ENCODE measurements around the gene DTX3L. TPM values are rescaled to one million over a fixed set of nuclear protein-coding genes. Genes with fewer than 3 reads are reported as not detected.

Gene DTX3L
- total and polyA plus RNA-seq, 2 experiments from 2014 or later = 1.8 to 6.8 TPM

DNA sequence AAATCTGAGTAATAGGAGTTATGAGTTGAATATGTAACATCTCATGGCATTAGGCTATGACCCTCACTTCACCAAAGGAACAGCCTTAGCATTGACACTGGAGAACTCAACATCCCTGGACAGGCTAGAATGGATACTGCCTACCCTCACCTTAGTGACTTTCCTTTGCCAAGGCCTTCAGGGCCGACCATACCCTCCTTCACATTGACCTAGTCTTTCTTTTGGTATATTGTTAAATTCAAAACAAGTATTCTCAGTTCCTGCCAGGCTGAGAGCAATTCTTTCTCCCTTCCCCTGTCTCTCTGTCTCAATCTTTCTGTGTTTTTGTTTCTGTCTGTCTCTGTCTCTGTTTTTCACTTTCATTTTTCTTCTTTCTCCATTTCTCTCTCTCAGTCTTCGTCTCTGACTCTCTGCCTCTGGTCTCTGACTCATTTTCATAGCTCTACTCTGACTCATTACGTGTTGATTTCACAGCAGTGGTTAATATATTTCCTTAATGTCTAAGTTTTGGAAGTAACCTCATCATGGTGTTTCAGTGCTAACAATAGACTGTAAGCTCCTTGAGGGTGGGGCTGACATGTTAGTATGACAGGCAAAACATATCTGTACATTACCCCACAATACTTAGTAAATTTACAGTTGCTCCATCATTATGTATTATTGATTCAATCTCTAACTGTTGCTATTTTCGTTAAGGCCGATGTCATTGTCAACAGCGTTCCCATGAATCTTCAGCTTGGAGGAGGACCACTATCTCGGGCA, 45.8 kb downstream of the DTX3L start:
- no peak overlapping the region for H3K27ac Mint-ChIP-seq
- no peak for ATAC-seq

GRCh38 chr3:122612696-122613095, 48.6 kb downstream of the DTX3L start:
- Mint-ChIP-seq H3K4me1 (peaks cover 8% of the 10 kb centered on the region; the same call in 2 of the 3 replicates), H3K9me3 (no peaks in the 10 kb centered on the region), H3K27me3 (ENCODE audit: insufficient read depth, low read depth, poor library complexity) (no peaks in the 10 kb centered on the region), H3K36me3 (ENCODE audit: low read depth) (no peaks in the 10 kb centered on the region), H3K27ac (no peak overlapping the region), H3K4me3 (no peak overlapping the region)
- peak overlapping the region; percentile 69; the same call in 1 of the 2 replicates for H2AFZ ChIP-seq
- DNase-seq (ENCODE audit: low spot score) (no peak), ATAC-seq (no peak)
- H3K4me3 ChIP-seq = no peak overlapping the region
- no peaks in the 10 kb centered on the region for H3K36me3 ChIP-seq (ENCODE audit: insufficient read depth)
- H3K9me2 ChIP-seq (ENCODE audit: insufficient read depth) = no peaks in the 10 kb centered on the region
- no peaks in the 10 kb centered on the region for H3K79me2 ChIP-seq (replicated peaks; ENCODE audit: insufficient read depth)
- no peaks in the 10 kb centered on the region for H3K27me3 ChIP-seq (ENCODE audit: insufficient read depth)
- no peak overlapping the region for H3K27ac ChIP-seq (ENCODE audit: low read depth)
- H3K4me1 ChIP-seq (ENCODE audit: insufficient read depth) = peaks cover 7% of the 10 kb centered on the region
- no peaks in the 10 kb centered on the region for H3F3A ChIP-seq (replicated peaks; ENCODE audit: low read depth)
- H3K4me2 ChIP-seq = no peak overlapping the region
- no peaks in the 10 kb centered on the region for H4K20me1 ChIP-seq (replicated peaks; ENCODE audit: insufficient read depth)
- TF ChIP-seq STAT1 (IDR thresholded peaks at IDR 0.05; ENCODE audit: unreplicated experiment) (no peak), REST (IDR thresholded peaks at IDR 0.05; ENCODE audit: unreplicated experiment) (no peak), EZH2 (IDR thresholded peaks at IDR 0.05; ENCODE audit: low read depth, unreplicated experiment) (no peak), POLR2AphosphoS5 (IDR thresholded peaks at IDR 0.05; ENCODE audit: low read depth) (no peak), ZNF114 (CRISPR knock-in tag; IDR thresholded peaks at IDR 0.05) (no peak), NANOG (IDR thresholded peaks at IDR 0.05; ENCODE audit: borderline replicate concordance) (no peak), ZNF462 (CRISPR knock-in tag; IDR thresholded peaks at IDR 0.05) (no peak), CREB1 (CRISPR knock-in tag; IDR thresholded peaks at IDR 0.05; ENCODE audit: low read depth) (no peak), JUNB (IDR thresholded peaks at IDR 0.05; ENCODE audit: unreplicated experiment) (no peak), EZH2phosphoT487 (IDR thresholded peaks at IDR 0.05; ENCODE audit: unreplicated experiment) (no peak)
- TF ChIP-seq, protein P1, sequence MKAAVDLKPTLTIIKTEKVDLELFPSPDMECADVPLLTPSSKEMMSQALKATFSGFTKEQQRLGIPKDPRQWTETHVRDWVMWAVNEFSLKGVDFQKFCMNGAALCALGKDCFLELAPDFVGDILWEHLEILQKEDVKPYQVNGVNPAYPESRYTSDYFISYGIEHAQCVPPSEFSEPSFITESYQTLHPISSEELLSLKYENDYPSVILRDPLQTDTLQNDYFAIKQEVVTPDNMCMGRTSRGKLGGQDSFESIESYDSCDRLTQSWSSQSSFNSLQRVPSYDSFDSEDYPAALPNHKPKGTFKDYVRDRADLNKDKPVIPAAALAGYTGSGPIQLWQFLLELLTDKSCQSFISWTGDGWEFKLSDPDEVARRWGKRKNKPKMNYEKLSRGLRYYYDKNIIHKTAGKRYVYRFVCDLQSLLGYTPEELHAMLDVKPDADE (IDR thresholded peaks at IDR 0.05) = no peak

More for the DNA sequence above, 45.8 kb downstream of the DTX3L start:
- H3F3A ChIP-seq (replicated peaks; ENCODE audit: low read depth) = no peaks in the 10 kb centered on the region
- Mint-ChIP-seq H3K4me3 (no peak overlapping the region), H3K4me1 (peaks cover under 1% of the 10 kb centered on the region; the same call in 2 of the 3 replicates), H3K36me3 (ENCODE audit: low read depth) (no peaks in the 10 kb centered on the region), H3K27me3 (ENCODE audit: insufficient read depth, low read depth, poor library complexity) (no peaks in the 10 kb centered on the region), H3K9me3 (no peaks in the 10 kb centered on the region)
- DNase-seq (ENCODE audit: low spot score) = no peak
- no peaks in the 10 kb centered on the region for H3K9me2 ChIP-seq (ENCODE audit: insufficient read depth)
- H3K4me2 ChIP-seq = no peak overlapping the region
- H3K36me3 ChIP-seq (ENCODE audit: insufficient read depth) = no peaks in the 10 kb centered on the region
- H3K4me1 ChIP-seq (ENCODE audit: insufficient read depth) = peaks cover 6% of the 10 kb centered on the region; the same call in 1 of the 2 replicates
- no peak overlapping the region for H3K27ac ChIP-seq (ENCODE audit: low read depth)
- H2AFZ ChIP-seq = no peak overlapping the region
- no peaks in the 10 kb centered on the region for H3K79me2 ChIP-seq (replicated peaks; ENCODE audit: insufficient read depth)
- no peaks in the 10 kb centered on the region for H4K20me1 ChIP-seq (replicated peaks; ENCODE audit: insufficient read depth)
- H3K27me3 ChIP-seq (ENCODE audit: insufficient read depth) = no peaks in the 10 kb centered on the region
- no peak overlapping the region for H3K4me3 ChIP-seq
- TF ChIP-seq STAT1 (IDR thresholded peaks at IDR 0.05; ENCODE audit: unreplicated experiment) = no peak
